Stimulated activated CD4-positive, alpha-beta T cell treated with anti-CD3 and anti-CD28 coated beads, Interleukin-2, amount 100 ng/mL, for 48 hours (primary cell): Measurements from ENCODE around the gene CRLF1.
"Not testable (repeated sequence)": the region's sequence is repeated elsewhere in the genome, so short reads cannot be mapped to it uniquely, and the experiment has no call there.

Experiments
- DNase-seq, 2 donors: peaks; one replicate each; pipeline ENCODE4 v3.0.0-alpha.2; 2020

CRLF1 gene

GRCh38 chr19:18608102-18608804 lies 1.7 kb upstream of the CRLF1 start:
- DNase-seq: no peak

GRCh38 chr19:18607226-18608101 lies 865 bp upstream of the CRLF1 start:
- no peak for DNase-seq

GRCh38 chr19:18605546-18606280 lies 886 bp downstream of the CRLF1 start:
- no peak for DNase-seq

- no peak for DNase-seq
Observed at GRCh38 chr19:18605196-18605545, 1.4 kb downstream of the CRLF1 start.

DNA sequence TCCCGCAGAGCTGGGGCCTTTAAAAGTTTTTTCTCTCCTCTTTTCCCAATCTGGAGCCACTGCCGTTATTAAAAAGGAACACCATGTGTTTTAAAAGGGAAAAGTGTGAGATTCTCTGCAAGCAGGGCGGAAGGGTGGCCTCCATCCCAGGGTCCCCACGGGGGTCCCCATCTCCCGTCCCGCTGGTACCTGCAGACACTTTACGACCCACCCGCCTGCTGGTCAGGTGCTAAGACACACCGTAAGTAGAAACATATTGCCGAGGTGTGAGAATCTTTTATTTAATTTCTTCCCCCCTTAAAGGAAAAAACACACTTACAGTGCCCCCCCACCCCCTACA lies 1.8 kb downstream of the CRLF1 start:
- no peak for DNase-seq

DNA sequence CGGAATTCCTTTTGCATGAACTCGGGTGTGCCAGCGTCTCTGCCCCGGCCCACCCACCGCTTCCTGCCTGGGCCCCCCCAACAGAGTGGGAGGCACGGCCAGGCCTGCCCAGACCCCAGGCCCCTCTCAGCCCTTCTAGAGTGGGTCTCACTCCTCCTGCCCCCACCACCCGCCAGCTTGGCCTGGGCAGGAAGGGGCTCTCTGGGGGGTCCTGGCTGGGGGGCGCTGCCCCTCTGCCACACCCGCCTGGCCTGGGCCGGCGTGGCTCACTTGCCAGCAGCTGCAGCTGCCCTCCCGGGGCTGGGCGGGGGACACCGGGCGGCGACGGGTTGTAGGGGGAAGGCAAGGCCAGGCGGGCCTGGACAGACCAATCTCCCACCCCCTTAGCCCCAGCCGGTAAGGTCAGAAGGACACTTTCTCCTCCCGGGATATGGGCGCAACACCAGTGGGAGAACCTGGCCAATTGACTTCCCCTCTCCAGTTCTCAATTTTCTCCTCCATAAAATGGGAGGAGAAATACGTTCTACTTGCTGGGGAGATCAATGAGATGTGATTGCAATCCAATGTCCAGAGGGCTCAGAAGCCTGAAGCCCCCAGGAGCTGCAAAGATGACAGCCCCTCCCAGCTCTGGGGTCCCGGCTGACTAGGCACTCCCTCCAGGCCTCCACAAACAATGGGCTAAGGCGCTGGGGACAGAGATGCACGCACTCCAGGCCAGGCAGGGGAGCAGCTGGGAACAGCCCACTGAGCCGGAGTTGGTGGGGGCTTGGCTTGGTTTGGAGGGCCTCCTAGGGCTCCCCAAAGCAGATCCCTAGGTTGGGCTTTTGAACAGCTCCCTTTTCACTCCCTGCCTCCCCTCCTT lies 2.4 kb downstream of the CRLF1 start:
- no peak for DNase-seq

DNA sequence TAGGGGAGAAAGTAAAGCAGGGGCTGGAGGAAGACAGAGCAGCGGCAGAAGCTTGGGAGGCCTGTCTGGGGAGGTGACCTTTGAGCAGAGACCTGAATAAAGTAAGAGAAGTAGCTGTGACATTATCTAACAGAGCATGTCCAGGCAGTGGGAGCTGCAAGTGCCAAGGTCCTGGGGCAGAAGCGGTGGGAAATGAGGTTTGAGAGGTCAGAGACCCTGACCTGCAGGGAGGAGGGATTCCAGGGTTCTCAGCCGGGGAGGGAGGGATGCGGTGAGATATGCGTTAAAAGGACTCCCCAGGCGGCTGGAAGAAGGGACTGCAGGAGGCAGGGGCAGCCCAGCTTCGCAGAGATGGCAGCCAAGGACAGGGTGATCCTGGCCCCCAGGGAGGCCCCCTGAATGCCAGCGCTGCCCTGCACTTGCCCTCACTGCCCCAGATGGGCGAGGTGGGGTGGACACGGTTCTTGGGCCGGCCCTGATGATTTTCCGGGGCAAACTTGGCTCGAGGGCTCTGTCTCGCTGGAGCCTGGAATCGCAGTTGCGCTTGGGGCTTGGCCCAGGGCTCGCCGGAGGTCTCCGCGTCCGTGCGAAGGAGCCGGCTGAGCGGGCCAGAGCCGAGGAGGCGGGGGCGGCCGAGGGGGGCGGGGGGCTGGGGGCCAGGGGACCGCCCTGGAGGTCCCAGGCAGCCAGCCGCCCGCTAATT lies 3.2 kb downstream of the CRLF1 start:
- no peak for DNase-seq

DNA sequence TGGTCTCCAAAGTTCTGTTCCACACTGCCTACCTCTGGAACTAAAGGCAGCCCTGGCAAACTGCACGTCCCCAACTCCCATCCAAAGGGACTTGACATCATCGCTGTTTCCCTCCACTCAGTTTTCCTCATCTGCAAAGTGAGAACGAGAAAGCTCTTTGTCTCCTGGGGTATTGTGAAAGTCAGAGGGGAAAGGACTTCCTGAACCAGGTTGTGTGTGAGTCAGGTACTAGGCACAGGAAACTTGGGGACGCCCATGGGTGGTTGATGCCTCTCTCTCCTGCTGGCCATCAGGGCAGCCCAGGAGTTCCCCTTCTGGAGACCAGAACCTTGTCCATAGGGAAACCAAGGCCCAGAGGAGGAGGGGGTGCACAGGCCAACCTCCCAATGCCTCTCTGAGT lies 4.7 kb downstream of the CRLF1 start:
- DNase-seq: no peak

DNA sequence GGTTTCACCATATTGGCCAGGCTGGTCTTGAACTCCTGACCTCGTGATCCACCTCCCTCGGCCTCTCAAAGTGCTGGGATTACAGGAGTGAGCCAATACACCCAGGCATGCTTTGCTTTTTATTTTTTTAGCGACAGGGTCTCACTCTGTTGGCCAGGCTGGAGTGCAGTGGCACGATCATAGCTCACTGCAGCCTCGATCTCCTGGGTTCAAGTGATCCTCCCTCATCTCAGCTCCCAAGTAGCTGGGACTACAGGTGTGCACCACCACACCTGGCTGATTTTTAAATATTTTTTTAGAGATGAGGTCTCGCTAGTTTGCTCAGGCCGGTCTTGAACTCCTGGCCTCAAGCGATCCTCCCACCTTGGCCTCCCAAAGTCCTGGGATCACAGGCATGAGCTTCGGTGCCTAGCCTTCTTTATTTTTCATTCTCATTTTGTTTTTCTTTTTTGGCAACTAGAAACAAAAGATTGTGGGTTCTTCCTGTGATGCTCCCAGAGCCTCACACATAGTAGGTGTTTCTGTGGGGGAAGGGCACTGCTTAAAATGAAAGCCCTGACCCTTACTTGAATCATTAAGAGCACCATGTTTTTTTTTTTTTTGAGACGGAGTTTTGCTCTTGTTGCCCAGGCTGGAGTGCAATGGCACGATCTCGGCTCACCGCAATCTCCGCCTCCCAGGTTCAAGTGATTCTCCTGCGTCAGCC lies 5.8 kb downstream of the CRLF1 start:
- DNase-seq: not testable (repeated sequence)

DNA sequence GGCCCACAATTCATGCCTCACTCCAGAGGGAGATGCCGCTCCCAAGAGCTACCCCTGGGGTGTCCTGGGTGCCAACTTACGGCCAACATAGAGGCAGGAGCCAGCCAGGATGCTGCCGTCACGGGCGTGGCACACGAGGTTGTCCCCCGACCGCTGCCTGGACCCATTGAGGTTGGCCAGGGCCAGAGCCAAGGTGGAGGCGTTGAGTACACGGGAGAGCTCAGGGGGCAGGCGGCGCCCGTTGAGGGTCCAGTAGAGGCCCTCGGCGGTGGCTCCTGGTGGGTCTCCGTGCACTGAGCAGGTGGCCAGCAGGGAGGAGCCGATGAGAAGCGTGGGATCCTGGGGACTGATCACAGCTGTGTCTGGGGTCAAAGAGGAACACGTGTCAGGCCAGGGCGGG lies 7.1 kb downstream of the CRLF1 start:
- DNase-seq: no peak

GRCh38 chr19:18597809-18598660 lies 8.6 kb downstream of the CRLF1 start:
- DNase-seq: no peak

DNA sequence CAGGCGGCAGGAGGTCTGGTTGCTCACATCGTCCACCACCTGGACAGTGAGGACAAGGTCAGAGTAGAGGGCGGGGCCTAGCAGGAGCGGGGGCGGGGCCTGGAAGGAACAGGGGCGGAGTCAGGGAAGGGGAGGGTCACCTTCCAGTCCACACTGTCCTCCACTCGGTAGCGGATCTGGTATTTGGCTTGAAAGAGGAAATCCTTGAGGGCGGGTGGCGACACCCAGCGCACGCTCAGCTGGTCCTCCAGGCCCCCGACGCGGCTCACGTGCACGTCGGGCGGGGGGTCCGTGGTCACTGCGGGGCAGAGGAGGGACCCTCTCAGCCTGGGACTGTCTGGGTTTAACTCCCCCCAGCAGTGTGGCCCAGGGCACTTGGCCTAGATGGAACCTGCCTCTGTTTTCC lies 9.8 kb downstream of the CRLF1 start:
- no peak for DNase-seq

- DNase-seq: no peak
Observed at GRCh38 chr19:18595475-18595874, 11.1 kb downstream of the CRLF1 start.

GRCh38 chr19:18594824-18595373 lies 11.7 kb downstream of the CRLF1 start:
- no peak for DNase-seq

DNA sequence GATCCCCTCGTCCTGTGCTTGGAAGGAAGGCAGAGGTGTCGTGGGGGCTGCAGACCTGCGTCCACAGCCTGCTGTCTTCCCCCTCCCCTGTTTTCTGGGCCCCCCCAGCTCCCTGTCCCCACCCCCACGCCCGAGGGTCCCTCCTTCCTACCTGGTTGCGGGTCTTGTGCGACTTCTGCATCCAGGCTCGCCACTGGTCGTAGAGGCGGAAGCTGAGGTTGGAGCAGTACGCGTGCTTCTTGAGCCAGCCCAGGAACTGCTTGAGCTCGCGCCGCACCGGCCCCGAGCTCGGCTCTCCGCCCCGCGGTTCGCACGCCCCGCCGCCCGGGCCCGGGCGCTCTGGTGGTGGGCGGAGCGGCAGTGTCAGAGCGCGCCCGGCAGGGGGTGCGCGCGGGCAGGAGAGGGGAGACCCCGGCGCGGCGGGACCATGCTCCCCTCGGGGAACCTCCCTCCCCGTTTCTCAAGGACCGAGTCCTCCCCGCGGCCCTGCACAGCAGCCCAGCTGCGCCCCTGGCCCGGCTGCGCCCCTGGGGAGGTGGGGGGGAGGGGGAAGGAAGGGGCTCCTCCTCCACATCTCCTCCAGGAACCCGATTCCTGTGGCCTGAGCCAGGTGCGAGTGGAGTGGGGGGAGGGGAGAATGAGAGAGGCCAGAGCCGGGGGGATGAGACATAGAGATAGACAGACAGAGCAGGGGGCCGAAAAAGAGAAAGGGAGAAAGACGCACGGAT lies 12.3 kb downstream of the CRLF1 start:
- DNase-seq: peak; percentile 76 to 79

DNA sequence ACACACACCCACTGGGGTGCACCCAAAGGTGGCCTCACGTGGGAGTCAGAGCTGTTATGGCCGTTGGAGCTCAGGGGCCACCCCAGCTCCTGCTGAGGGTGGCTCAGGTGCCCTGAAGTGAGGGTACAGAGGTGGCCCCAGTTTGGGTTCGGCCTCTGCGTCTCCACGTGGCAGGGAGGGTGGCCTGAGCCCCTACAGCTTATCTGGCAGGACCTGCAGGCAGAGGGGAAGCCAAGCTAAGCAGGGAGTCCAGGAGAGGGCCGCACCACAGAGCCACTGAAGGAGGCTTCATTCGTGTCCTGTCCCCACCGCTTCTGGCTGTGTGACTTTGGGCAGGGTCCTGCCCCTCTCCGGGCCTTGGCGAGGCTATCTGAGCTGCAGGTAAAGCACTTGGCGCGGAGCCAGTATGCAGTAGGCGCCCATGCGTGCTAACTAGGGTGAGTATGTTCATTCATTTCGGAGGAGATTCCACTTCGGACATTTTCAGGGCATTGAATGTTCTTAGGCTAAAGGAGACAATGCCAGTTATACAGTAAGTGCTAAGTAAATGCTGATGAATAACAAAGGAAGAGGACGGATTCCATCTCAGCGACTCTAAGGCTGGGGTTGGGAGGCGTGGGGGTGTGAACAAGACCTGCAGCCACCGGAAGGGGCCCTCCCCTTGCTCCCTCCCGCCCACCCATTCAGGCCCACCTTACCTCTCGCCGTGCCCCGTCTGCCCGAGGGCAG lies 13.1 kb downstream of the CRLF1 start:
- DNase-seq: no peak

GRCh38 chr19:18592732-18593131 lies 13.9 kb downstream of the CRLF1 start:
- DNase-seq: not testable (repeated sequence)

DNA sequence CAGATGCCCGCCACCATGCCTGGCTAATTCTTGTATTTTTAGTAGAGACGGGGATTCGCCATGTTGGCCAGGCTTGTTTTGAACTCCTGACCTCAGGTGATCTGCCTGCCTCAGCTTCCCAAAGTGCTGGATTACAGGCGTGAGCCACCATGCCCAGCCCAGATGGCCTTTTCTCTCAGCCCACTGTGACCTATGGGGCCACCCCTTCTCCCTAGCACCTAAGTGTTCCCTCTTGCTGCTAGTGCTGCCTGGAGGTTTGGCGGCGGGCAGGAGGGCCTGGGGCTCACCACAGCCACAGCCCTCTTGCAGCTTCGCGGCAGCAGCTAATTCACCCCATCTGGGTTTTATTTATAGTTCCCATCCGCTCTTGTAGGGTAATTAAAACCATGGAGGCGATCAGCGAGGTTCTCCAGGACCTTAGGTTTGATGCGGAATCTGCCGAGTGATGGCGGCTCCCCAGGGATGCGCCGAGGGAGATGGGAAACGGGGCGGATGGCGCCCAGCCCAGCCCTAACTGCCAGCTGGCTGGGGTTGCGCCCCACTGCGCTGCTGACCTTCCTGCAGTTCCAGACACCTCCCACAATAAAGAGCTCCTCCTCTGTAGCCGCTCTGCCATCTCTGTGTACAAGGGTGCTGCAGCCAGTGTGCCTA lies 14.7 kb downstream of the CRLF1 start:
- DNase-seq: no peak
